HL-60 (cell line): ENCODE data around the gene FANCE.

Experiments
- POLR2AphosphoS5 ChIP-seq: IDR thresholded peaks from 2 replicates; pipeline ENCODE4 v1.6.1; 2012; ENCODE audit warnings: low read depth
- TF ChIP-seq, protein P1 (sequence below): IDR thresholded peaks from 2 replicates; pipeline ENCODE4 v1.6.1; 2012; ENCODE audit warnings: low read depth; ENCODE audit not compliant: insufficient replicate concordance

DNA sequence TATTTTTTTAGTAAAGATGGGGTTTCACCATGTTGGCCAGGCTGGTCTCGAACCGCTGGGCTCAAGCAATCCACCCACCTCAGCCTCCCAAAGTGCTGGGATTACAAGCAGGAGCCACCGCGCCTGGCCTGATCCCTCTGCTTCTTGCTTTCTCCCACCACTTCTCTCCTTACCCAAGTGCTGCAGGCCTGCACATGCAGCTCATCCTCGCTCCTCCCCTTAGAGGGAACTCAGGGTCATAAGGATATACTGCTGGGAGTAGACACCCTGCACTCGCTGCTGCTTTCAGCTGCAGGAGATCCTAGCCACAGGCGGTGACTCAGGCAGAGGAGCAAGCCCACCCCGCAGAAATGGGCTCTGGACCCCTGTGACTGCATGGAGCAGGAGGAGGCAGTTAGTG, 40.0 kb upstream of the FANCE start:
- TF ChIP-seq, protein P1, sequence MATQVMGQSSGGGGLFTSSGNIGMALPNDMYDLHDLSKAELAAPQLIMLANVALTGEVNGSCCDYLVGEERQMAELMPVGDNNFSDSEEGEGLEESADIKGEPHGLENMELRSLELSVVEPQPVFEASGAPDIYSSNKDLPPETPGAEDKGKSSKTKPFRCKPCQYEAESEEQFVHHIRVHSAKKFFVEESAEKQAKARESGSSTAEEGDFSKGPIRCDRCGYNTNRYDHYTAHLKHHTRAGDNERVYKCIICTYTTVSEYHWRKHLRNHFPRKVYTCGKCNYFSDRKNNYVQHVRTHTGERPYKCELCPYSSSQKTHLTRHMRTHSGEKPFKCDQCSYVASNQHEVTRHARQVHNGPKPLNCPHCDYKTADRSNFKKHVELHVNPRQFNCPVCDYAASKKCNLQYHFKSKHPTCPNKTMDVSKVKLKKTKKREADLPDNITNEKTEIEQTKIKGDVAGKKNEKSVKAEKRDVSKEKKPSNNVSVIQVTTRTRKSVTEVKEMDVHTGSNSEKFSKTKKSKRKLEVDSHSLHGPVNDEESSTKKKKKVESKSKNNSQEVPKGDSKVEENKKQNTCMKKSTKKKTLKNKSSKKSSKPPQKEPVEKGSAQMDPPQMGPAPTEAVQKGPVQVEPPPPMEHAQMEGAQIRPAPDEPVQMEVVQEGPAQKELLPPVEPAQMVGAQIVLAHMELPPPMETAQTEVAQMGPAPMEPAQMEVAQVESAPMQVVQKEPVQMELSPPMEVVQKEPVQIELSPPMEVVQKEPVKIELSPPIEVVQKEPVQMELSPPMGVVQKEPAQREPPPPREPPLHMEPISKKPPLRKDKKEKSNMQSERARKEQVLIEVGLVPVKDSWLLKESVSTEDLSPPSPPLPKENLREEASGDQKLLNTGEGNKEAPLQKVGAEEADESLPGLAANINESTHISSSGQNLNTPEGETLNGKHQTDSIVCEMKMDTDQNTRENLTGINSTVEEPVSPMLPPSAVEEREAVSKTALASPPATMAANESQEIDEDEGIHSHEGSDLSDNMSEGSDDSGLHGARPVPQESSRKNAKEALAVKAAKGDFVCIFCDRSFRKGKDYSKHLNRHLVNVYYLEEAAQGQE: no peak
- no peak for TF ChIP-seq POLR2AphosphoS5
